ENCODE data around the gene CD47. TPM values are rescaled to one million over a fixed set of nuclear protein-coding genes. Genes with fewer than 3 reads are reported as not detected.

CD47 gene
- total and polyA plus RNA-seq, 2 of the 4 experiments (the other 2 are of a cell fraction) = 45.9 to 52.0 TPM

DNA sequence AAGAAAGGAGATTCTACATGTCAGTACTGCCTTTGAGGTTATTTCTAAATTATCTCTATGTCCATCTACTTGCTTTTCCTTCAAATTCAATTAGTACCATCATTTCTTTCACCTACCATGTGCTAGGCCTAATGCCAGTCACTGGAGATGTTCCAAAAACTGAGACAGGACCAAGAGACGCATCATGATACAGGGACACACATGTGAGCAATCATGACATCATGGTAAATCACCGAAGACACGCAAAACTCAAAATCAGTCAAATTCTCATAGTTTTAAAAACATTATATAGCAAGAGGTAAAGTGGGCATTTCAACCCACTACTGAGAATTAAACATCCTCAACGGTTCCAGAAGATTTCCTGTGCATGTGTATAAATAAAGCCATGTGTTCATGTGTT is 95.0 kb downstream of the CD47 start:
- no peak for DNase-seq
- no peaks in the 10 kb centered on the region for H3K79me1 ChIP-seq (ENCODE audit: low read depth in 1 of 2, low read length in 2 of 2)
- intact Hi-C loops (cut with micrococcal nuclease) (no loop called here), dilution Hi-C loops (cut with HindIII; ENCODE audit: low sequenced_read_pairs, unreplicated experiment) (no loop called here), in situ Hi-C loops (cut with MboI; ENCODE audit: low sequenced_read_pairs) (no loop called here)
- ChIA-PET CTCF (no interaction called here), POLR2A (ENCODE audit: unreplicated experiment) (no interaction called here)
- H3K27me3 ChIP-seq (ENCODE audit: control insufficient read depth, insufficient read depth, low read length) = peaks cover 2% of the 10 kb centered on the region; the same call in 1 of the 2 replicates
- no peak overlapping the region for H2BK20ac ChIP-seq (ENCODE audit: low read depth, low read length)
- H3K9me1 ChIP-seq (ENCODE audit: insufficient read depth, low read length) = no peaks in the 10 kb centered on the region
- H2BK15ac ChIP-seq (ENCODE audit: low read depth, low read length) = no peak overlapping the region
- H2AK9ac ChIP-seq (replicated peaks; ENCODE audit: low read depth, low read length, poor library complexity) = no peak overlapping the region
- no peak overlapping the region for H3K27ac ChIP-seq (ENCODE audit: insufficient read depth, low read length)
- H3K4me3 ChIP-seq (ENCODE audit: insufficient read depth, low read depth, low read length) = no peak overlapping the region
- no peak overlapping the region for H4K91ac ChIP-seq (ENCODE audit: insufficient read depth, low read depth, low read length)
- no peaks in the 10 kb centered on the region for H4K20me1 ChIP-seq (ENCODE audit: insufficient read depth, low read length)
- no peak overlapping the region for H2AK5ac ChIP-seq (ENCODE audit: low read depth, low read length)
- H3K18ac ChIP-seq (ENCODE audit: low read depth, low read length) = no peak overlapping the region
- H3K9ac ChIP-seq (ENCODE audit: low read depth, low read length) = no peak overlapping the region
- H3K14ac ChIP-seq (replicated peaks; ENCODE audit: low read depth, low read length) = no peak overlapping the region
- 0 out of 2 replicates have a peak, but pooled peaks cover 2% of the 10 kb centered on the region for H3K4me1 ChIP-seq (ENCODE audit: control insufficient read depth, insufficient read depth, low read length)
- H3K36me3 ChIP-seq (ENCODE audit: control insufficient read depth, insufficient read depth, low read length) = no peaks in the 10 kb centered on the region
- no peak overlapping the region for H4K8ac ChIP-seq (ENCODE audit: low read depth in 2 of 2, low read length in 2 of 2)
- no CpG with 5 or more reads among the region's 4 CpGs for WGBS, 2 experiments (ENCODE audit: extremely low coverage in 2 of 2, insufficient read length in 1 of 2)
- no peak overlapping the region for H2BK120ac ChIP-seq (ENCODE audit: low read depth, low read length)
- no peak overlapping the region for H3K23ac ChIP-seq (ENCODE audit: low read depth, low read length)
- H3K4ac ChIP-seq (ENCODE audit: low read depth, low read length) = no peak overlapping the region
- no peak overlapping the region for H2AFZ ChIP-seq (replicated peaks; ENCODE audit: low read length, poor library complexity)
- no TSS peak for BruUV-seq (replicated peaks)
- H2BK5ac ChIP-seq (ENCODE audit: low read depth, low read length, poor library complexity, severe bottlenecking) = no peak overlapping the region
- no peak overlapping the region for H3K4me2 ChIP-seq (ENCODE audit: low read depth, low read length)
- H4K5ac ChIP-seq (ENCODE audit: low read depth, low read length) = no peak overlapping the region
- H3K9me3 ChIP-seq (ENCODE audit: control insufficient read depth, insufficient read depth, low read length) = no peaks in the 10 kb centered on the region
- H3K56ac ChIP-seq (ENCODE audit: extremely low read depth, insufficient read depth, low read length) = no peak overlapping the region
- TF ChIP-seq CHD1 (IDR thresholded peaks at IDR 0.05; ENCODE audit: low read depth, low read length) (no peak), SMC3 (IDR thresholded peaks at IDR 0.05; ENCODE audit: low read depth, low read length) (no peak), MXI1 (IDR thresholded peaks at IDR 0.05; ENCODE audit: borderline replicate concordance, low read depth, low read length) (no peak), NFE2L2 (IDR thresholded peaks at IDR 0.05; ENCODE audit: low read depth, low read length) (no peak), CEBPB (IDR thresholded peaks at IDR 0.05; ENCODE audit: low read depth, low read length) (no peak), POLR2A (IDR thresholded peaks at IDR 0.05; ENCODE audit: low read depth, low read length) (no peak), RCOR1 (IDR thresholded peaks at IDR 0.05; ENCODE audit: insufficient replicate concordance, low read length) (no peak), FOS (IDR thresholded peaks at IDR 0.05; ENCODE audit: low read depth, low read length) (no peak), MAFK (IDR thresholded peaks at IDR 0.05; ENCODE audit: low read depth, low read length) (no peak), BHLHE40 (IDR thresholded peaks at IDR 0.05; ENCODE audit: low read depth, low read length) (no peak), RAD21 (IDR thresholded peaks at IDR 0.05; ENCODE audit: low read length) (no peak), MAZ (IDR thresholded peaks at IDR 0.05; ENCODE audit: borderline replicate concordance, low read depth, low read length) (no peak), RFX5 (IDR thresholded peaks at IDR 0.05; ENCODE audit: low read depth, low read length) (no peak)
- TF ChIP-seq, protein P1, sequence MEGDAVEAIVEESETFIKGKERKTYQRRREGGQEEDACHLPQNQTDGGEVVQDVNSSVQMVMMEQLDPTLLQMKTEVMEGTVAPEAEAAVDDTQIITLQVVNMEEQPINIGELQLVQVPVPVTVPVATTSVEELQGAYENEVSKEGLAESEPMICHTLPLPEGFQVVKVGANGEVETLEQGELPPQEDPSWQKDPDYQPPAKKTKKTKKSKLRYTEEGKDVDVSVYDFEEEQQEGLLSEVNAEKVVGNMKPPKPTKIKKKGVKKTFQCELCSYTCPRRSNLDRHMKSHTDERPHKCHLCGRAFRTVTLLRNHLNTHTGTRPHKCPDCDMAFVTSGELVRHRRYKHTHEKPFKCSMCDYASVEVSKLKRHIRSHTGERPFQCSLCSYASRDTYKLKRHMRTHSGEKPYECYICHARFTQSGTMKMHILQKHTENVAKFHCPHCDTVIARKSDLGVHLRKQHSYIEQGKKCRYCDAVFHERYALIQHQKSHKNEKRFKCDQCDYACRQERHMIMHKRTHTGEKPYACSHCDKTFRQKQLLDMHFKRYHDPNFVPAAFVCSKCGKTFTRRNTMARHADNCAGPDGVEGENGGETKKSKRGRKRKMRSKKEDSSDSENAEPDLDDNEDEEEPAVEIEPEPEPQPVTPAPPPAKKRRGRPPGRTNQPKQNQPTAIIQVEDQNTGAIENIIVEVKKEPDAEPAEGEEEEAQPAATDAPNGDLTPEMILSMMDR (conservative IDR thresholded peaks at IDR 0.05; ENCODE audit: low read depth, low read length) = no peak
- TF ChIP-seq, protein P2, sequence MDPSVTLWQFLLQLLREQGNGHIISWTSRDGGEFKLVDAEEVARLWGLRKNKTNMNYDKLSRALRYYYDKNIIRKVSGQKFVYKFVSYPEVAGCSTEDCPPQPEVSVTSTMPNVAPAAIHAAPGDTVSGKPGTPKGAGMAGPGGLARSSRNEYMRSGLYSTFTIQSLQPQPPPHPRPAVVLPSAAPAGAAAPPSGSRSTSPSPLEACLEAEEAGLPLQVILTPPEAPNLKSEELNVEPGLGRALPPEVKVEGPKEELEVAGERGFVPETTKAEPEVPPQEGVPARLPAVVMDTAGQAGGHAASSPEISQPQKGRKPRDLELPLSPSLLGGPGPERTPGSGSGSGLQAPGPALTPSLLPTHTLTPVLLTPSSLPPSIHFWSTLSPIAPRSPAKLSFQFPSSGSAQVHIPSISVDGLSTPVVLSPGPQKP (IDR thresholded peaks at IDR 0.05; ENCODE audit: borderline replicate concordance, low read depth, low read length) = no peak
- TF ChIP-seq, protein P3, sequence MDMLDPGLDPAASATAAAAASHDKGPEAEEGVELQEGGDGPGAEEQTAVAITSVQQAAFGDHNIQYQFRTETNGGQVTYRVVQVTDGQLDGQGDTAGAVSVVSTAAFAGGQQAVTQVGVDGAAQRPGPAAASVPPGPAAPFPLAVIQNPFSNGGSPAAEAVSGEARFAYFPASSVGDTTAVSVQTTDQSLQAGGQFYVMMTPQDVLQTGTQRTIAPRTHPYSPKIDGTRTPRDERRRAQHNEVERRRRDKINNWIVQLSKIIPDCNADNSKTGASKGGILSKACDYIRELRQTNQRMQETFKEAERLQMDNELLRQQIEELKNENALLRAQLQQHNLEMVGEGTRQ (IDR thresholded peaks at IDR 0.05; ENCODE audit: low read depth, low read length) = no peak
- no peak for ATAC-seq (ENCODE audit: low read depth)

Measured in IMR-90 (cell line).